ENCODE results near the gene RIPPLY3.
"Not testable (repeated sequence)": the region's sequence is repeated elsewhere in the genome, so short reads cannot be mapped to it uniquely, and the experiment has no call there.

RIPPLY3 gene

DNA sequence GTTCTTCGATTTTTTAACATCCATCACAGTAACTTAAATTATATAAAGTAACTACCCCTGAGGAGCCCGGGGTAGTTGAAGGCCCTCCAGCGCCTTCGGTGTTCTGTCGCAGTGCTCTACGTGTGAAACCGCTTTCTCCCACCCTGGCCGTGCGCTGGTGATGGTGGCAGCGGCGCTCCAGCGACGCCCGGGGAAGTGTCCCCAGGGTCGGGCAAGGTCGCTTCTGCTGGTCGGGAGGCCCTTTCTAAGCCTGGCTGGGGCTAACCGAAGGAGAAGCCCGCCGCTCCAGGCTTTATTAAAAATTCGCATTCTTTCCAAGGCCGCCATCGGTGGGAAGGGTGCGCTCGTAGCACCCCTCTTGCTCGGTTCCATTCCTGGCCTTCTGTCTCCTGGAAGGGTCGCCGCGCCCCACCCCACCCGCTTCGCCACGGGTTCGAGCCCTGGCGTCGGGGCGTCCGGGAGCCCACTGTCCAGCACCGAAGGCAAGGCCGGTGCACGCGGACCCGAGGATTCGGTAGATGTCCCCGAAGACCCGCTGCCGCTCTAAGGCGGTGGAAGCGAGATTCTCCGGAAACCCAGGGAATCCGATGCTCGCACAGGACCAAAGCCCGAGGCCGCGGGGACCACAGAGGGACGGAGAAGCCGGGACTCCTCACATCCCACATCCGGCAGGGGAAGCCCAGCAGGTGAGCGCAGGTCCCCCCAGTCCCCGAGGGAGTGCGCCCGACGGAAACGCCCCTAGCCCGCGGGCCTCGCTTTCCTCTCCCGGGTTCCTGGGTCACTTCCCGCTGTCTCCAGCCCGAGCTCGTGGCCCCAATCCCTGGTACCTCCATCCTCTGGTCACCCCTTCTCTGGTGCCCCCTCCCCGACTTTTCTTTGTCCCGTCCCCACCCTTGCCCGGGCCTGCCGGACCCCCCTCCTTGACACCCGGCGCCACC is 685 bp upstream of the RIPPLY3 start:
- DNase-seq (ENCODE audit: extremely low read depth in 1 of 2, low read depth in 1 of 2) = no peak

- no peak for DNase-seq (ENCODE audit: extremely low read depth in 1 of 2, low read depth in 1 of 2)
Observed at GRCh38 chr21:37008724-37009123, 2.2 kb downstream of the RIPPLY3 start.

DNA sequence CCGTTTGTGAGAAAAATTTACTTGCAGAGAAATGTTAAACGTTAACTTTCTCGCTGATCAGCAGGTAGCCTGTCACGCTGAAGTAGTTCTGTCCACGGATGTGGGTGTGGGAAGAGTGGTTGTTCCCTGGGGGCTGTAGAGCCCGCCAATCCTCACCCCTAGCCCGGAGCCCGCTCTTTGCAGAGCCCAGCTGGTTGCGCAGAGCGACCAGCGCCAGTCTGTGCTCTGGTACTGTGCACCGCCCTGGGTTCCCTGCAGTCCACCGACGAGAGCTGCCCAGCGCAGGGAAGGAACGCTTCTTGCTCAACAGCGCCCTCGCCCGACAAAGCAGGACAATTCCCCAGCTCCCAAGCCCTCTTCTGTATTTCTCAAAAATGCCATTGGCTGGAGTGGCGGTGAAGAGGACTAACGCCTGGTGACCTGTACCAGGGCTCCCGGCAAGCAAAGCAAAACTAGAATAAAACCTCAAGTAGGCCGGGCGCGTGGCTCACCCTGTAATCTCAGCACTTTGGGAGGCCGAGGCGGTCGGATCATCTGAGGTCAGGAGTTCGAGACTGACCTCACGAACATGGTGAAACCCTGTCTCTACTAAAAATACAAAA is 3.3 kb downstream of the RIPPLY3 start:
- peak; percentile 44 to 66 for DNase-seq (ENCODE audit: extremely low read depth in 1 of 2, low read depth in 1 of 2)

GRCh38 chr21:37017951-37018679 is 11.6 kb downstream of the RIPPLY3 start:
- DNase-seq (ENCODE audit: extremely low read depth in 1 of 2, low read depth in 1 of 2) = no peak

DNA sequence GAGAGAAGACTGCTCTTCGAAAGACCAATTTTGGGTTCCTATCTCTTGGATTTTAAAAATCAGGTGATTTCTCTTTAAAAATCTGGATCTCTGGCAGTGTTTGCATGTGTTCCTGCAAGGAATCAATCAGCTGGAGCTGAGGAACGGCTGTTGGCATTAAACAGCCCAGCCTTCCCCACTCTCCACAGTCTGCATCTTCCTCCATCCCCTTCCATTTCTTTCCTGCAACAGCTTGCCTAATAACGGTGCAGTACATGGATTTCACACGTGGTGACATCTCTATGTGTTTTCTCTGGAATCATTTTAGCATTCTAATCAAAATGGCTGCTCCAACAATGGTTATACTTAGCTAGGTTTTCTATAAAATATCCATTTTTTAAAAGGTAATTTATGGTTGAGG is 20.0 kb downstream of the RIPPLY3 start:
- no peak for DNase-seq (ENCODE audit: extremely low read depth in 1 of 2, low read depth in 1 of 2)

- DNase-seq (ENCODE audit: extremely low read depth in 1 of 2, low read depth in 1 of 2) = no peak
Observed at GRCh38 chr21:37028570-37028969, 22.1 kb downstream of the RIPPLY3 start.

- DNase-seq (ENCODE audit: extremely low read depth in 1 of 2, low read depth in 1 of 2) = no peak
Observed at GRCh38 chr21:37030864-37031263, 24.4 kb downstream of the RIPPLY3 start.

GRCh38 chr21:37032293-37032692 is 25.8 kb downstream of the RIPPLY3 start:
- no peak for DNase-seq (ENCODE audit: extremely low read depth in 1 of 2, low read depth in 1 of 2)

DNA sequence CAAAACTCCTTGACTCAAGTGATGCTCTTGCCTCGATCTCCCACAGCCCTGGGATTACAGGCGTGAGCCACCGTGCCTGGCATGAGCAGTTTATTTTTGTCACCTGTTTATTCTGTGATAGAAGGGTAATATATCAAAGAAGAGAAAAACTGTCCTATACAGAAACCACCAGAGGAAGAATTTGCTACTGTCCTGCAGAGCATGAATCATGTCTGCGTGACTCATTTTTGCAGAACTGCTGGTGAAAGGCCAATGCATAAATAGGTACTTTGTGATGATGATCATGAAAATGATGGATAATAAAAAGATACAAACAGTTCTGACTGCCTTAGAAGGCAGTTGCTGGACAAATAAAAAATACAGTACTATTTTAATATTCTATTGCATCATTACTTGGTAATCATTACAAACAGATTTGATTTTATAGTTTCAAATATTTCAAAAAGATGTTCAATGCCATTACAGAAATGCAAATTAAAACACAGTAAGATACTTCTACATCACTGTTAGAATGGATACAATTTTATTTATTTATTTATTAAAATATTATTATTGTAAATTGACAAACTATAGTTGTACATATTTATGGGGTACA is 26.5 kb downstream of the RIPPLY3 start:
- DNase-seq (ENCODE audit: extremely low read depth in 1 of 2, low read depth in 1 of 2) = no peak

DNA sequence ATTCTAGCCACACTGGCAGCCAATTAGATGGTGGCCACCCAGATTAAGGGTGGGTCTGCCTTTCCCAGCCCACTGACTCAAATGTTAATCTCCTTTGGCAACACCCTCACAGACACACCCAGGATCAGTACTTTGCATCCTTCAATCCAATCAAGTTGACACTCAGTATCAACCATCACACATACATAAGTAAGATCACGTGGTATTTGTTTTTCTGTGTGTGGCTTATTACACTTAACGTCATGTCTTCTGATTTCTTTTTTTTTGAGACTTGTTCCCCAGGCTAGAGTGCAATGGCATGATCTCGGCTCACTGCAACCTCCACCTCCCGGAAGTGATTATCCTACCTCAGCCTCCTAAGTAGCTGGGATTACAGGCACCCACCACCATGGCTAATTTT is 27.9 kb downstream of the RIPPLY3 start:
- DNase-seq (ENCODE audit: extremely low read depth in 1 of 2, low read depth in 1 of 2) = not testable (repeated sequence)

GRCh38 chr21:37036177-37036576 is 29.7 kb downstream of the RIPPLY3 start:
- no peak for DNase-seq (ENCODE audit: extremely low read depth in 1 of 2, low read depth in 1 of 2)

- DNase-seq (ENCODE audit: extremely low read depth in 1 of 2, low read depth in 1 of 2) = no peak
Observed at GRCh38 chr21:37039411-37040075, 33.0 kb downstream of the RIPPLY3 start.

GRCh38 chr21:37040212-37040611 is 33.7 kb downstream of the RIPPLY3 start:
- DNase-seq (ENCODE audit: extremely low read depth in 1 of 2, low read depth in 1 of 2) = no peak

- DNase-seq (ENCODE audit: extremely low read depth in 1 of 2, low read depth in 1 of 2) = no peak
Observed at GRCh38 chr21:37041706-37042271, 35.3 kb downstream of the RIPPLY3 start.

- DNase-seq (ENCODE audit: extremely low read depth in 1 of 2, low read depth in 1 of 2) = no peak
Observed at GRCh38 chr21:37043818-37044217, 37.3 kb downstream of the RIPPLY3 start.

DNA sequence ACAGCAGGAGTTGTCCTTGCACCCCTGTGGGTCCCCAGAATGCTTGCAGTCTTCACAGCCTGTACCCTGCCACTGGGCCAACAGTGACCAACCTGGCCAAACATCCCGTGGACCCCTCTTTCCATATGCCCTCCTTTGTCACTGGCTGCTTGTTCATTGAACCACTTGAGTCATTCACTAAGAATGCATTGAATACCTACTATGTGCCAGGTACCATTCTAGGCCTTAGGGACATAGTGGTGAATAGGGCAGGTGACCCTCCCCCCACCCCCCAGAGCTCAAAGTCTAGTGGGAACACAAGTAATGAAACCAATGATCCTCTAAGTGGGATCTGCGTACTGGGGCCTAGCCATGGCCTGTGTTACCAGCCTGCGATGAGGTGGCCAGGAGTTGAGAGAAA is 38.1 kb downstream of the RIPPLY3 start:
- no peak for DNase-seq (ENCODE audit: extremely low read depth in 1 of 2, low read depth in 1 of 2)

DNA sequence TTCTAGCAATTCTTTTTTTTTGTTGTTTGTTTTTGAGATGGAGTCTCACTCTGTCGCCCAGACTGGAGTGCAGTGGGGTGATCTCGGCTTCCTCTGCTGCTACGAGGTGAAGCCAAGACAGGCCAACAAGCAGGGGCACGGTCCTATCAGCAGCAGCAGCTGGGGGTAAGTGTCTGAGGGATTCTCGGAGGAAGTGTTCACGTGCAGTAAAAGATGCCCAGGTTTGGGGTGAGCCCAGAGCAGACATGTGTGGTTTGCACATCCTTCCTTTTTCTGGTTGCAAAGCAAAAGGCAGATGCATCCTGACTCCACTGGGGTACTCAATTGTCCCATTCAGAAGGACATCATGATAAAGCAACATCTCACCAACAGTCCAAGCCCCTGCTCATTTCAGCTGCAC is 38.6 kb downstream of the RIPPLY3 start:
- no peak for DNase-seq (ENCODE audit: extremely low read depth in 1 of 2, low read depth in 1 of 2)

DNA sequence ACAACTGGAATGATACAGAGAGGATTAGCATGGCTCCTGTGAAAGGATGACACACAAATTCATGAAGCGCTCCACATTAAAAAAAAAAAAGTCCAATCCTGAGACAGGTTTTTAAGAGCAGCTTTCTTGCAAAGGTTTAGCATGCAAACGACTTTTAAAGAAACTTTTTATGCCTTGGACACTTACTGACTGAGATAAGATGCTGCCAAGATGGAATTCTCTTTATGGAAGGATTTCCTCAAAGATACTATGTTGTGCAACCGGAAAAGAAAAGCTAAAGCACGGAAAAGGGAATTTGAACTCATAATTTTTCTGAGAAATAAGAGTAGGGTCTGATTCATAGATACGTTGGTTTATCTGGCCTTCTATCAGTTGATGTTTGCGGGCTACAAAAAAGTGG is 39.1 kb downstream of the RIPPLY3 start:
- no peak for DNase-seq (ENCODE audit: extremely low read depth in 1 of 2, low read depth in 1 of 2)

DNA sequence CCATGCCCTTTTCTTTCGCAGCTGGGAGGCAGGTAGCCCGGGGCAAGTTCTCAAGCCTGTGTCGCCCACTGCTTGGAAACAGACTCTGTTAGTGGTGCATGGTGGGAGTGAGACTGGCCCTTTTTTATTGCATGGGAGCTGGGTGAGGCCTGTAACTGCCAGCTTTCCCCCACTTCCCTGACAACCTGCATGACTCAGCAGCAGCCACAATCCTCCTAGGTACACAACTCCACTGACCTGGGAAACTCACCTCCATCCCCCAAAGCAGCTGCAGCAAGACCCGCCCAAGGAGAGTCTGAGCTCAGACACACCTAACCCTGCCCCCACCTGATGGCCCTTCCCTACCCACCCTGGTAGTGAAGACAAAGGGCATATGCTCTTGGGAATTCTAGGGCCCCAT is 40.6 kb downstream of the RIPPLY3 start:
- DNase-seq (ENCODE audit: extremely low read depth in 1 of 2, low read depth in 1 of 2) = no peak

- not testable (repeated sequence) for DNase-seq (ENCODE audit: extremely low read depth in 1 of 2, low read depth in 1 of 2)
Observed at GRCh38 chr21:37049741-37050140, 43.2 kb downstream of the RIPPLY3 start.

All from stimulated activated CD8-positive, alpha-beta memory T cell treated with anti-CD3 and anti-CD28 coated beads, Interleukin-7, amount 100 ng/mL, for 48 hours (primary cell).